ENCODE measurements around the gene AK1.
"Not testable (repeated sequence)": the region's sequence is repeated elsewhere in the genome, so short reads cannot be mapped to it uniquely, and the experiment has no call there.

AK1 gene

DNA sequence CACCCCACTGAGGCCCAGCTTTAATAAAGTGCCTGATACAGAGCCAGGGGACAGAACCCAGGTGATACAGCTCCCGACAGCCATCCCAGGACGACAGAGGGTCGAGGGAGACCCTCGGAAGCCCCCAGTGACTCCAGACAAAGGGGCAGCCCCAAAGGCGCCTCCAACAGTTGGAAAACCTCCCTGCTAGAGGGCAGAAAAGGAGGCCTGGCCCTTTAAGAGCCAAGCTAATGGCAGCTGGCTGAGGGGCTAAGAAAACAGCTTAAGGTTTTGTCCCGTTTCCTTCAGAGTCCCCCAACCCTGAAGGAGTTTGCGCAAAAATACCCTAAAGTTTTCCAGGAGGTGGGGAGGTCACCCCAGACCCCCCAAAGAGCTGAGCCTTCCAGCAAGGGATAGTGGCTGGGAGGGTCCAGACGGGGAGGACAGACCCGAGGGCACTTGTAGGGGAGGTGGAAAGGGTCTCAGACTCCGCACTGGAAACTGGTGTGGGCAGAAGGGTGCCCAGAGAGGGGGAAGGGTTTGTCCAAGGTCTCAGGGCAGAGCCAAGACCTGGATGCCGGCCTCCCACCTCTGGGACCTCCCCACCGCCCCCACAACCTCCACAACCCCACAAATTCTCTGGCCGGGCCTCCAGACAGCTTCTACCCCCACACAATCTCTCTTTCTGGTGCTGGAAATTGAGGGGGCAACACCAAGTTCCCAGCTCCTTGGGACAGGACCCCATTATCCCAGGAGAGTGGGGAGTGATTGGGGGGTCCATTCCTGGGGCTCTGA lies 8.2 kb upstream of the AK1 start:
- no peaks in the 10 kb centered on the region for H3K4me1 ChIP-seq (ENCODE audit: control insufficient read depth in 1 of 2, insufficient read depth in 2 of 2, low read length in 2 of 2)
- no peak overlapping the region for H3K9ac ChIP-seq (ENCODE audit: low read depth in 1 of 2, low read length in 2 of 2)
- H3K36me3 ChIP-seq (ENCODE audit: control insufficient read depth in 1 of 2, insufficient read depth in 2 of 2, low read length in 2 of 2) = peaks cover 0 to 22% of the 10 kb centered on the region in 2 donors
- no peak overlapping the region for H3K4me3 ChIP-seq (ENCODE audit: low read depth in 1 of 2, low read length in 2 of 2)
- H3K27ac ChIP-seq (ENCODE audit: low read depth, low read length) = no peak overlapping the region
- no peaks in the 10 kb centered on the region for H3K9me3 ChIP-seq (ENCODE audit: control insufficient read depth in 1 of 2, low read length in 2 of 2)
- no peaks in the 10 kb centered on the region for H3K27me3 ChIP-seq (ENCODE audit: control insufficient read depth in 1 of 2, insufficient read depth in 2 of 2, low read length in 2 of 2)

DNA sequence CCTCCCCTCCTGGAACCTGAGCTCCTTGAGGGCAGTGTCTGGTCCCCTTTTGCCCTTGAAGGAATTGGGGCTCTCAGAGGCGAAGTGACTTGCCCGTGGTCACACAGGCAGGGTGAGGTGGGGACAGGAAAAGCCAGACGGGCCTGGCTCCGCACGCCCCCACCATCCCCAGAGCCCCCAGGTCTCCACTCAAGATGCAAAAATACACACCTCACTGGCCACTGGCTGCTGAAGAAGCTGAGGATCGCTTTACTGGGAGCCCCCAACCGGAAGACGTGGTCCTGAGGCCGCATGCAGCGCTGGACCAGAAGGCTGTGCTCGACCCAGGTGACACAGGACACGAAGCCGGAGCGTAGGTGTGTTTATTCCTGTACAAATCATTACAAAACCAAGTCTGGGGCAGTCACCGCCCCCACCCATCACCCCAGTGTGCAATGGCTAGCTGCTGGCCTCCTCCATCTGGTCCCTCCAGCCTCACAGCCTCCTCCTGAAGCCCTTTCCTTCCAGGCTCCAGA lies 7.6 kb upstream of the AK1 start:
- Histone ChIP-seq H3K9ac (ENCODE audit: low read depth in 1 of 2, low read length in 2 of 2) (no peak overlapping the region), H3K27ac (ENCODE audit: low read depth, low read length) (no peak overlapping the region), H3K9me3 (ENCODE audit: control insufficient read depth in 1 of 2, low read length in 2 of 2) (no peaks in the 10 kb centered on the region), H3K27me3 (ENCODE audit: control insufficient read depth in 1 of 2, insufficient read depth in 2 of 2, low read length in 2 of 2) (no peaks in the 10 kb centered on the region), H3K36me3 (ENCODE audit: control insufficient read depth in 1 of 2, insufficient read depth in 2 of 2, low read length in 2 of 2) (peaks cover 0 to 16% of the 10 kb centered on the region in 2 donors), H3K4me1 (ENCODE audit: control insufficient read depth in 1 of 2, insufficient read depth in 2 of 2, low read length in 2 of 2) (no peaks in the 10 kb centered on the region), H3K4me3 (ENCODE audit: low read depth in 1 of 2, low read length in 2 of 2) (no peak overlapping the region)

- H3K27ac ChIP-seq (ENCODE audit: low read depth, low read length) = no peak overlapping the region
- no peak overlapping the region for H3K9ac ChIP-seq (ENCODE audit: low read depth in 1 of 2, low read length in 2 of 2)
Observed at GRCh38 chr9:127884427-127884911, 7.0 kb upstream of the AK1 start.

GRCh38 chr9:127883959-127884358 lies 6.5 kb upstream of the AK1 start:
- Histone ChIP-seq H3K9me3 (ENCODE audit: control insufficient read depth in 1 of 2, low read length in 2 of 2) (no peaks in the 10 kb centered on the region), H3K27me3 (ENCODE audit: control insufficient read depth in 1 of 2, insufficient read depth in 2 of 2, low read length in 2 of 2) (no peaks in the 10 kb centered on the region), H3K36me3 (ENCODE audit: control insufficient read depth in 1 of 2, insufficient read depth in 2 of 2, low read length in 2 of 2) (peaks cover 0 to 15% of the 10 kb centered on the region in 2 donors), H3K9ac (ENCODE audit: low read depth in 1 of 2, low read length in 2 of 2) (no peak overlapping the region), H3K4me1 (ENCODE audit: control insufficient read depth in 1 of 2, insufficient read depth in 2 of 2, low read length in 2 of 2) (no peaks in the 10 kb centered on the region), H3K27ac (ENCODE audit: low read depth, low read length) (no peak overlapping the region), H3K4me3 (ENCODE audit: low read depth in 1 of 2, low read length in 2 of 2) (no peak overlapping the region)

More at GRCh38 chr9:127884427-127884911, 7.0 kb upstream of the AK1 start:
- Histone ChIP-seq H3K4me3 (ENCODE audit: low read depth in 1 of 2, low read length in 2 of 2) (no peak overlapping the region), H3K4me1 (ENCODE audit: control insufficient read depth in 1 of 2, insufficient read depth in 2 of 2, low read length in 2 of 2) (no peaks in the 10 kb centered on the region), H3K9me3 (ENCODE audit: control insufficient read depth in 1 of 2, low read length in 2 of 2) (no peaks in the 10 kb centered on the region), H3K36me3 (ENCODE audit: control insufficient read depth in 1 of 2, insufficient read depth in 2 of 2, low read length in 2 of 2) (peaks cover 0 to 15% of the 10 kb centered on the region in 2 donors), H3K27me3 (ENCODE audit: control insufficient read depth in 1 of 2, insufficient read depth in 2 of 2, low read length in 2 of 2) (no peaks in the 10 kb centered on the region)

- not testable (repeated sequence) for H3K36me3 ChIP-seq (ENCODE audit: control insufficient read depth in 1 of 2, insufficient read depth in 2 of 2, low read length in 2 of 2); H3K9ac ChIP-seq (ENCODE audit: low read depth in 1 of 2, low read length in 2 of 2); H3K27me3 ChIP-seq (ENCODE audit: control insufficient read depth in 1 of 2, insufficient read depth in 2 of 2, low read length in 2 of 2); H3K9me3 ChIP-seq (ENCODE audit: control insufficient read depth in 1 of 2, low read length in 2 of 2); H3K4me3 ChIP-seq (ENCODE audit: low read depth in 1 of 2, low read length in 2 of 2); H3K27ac ChIP-seq (ENCODE audit: low read depth, low read length)
- peaks cover 5 to 13% of the 10 kb centered on the region in 2 donors for H3K4me1 ChIP-seq (ENCODE audit: control insufficient read depth in 1 of 2, insufficient read depth in 2 of 2, low read length in 2 of 2)
Observed at GRCh38 chr9:127881715-127882114, 4.2 kb upstream of the AK1 start.

GRCh38 chr9:127880143-127880542 lies 2.7 kb upstream of the AK1 start:
- H3K36me3 ChIP-seq (ENCODE audit: control insufficient read depth in 1 of 2, insufficient read depth in 2 of 2, low read length in 2 of 2) = no peaks in the 10 kb centered on the region
- no peak overlapping the region for H3K27ac ChIP-seq (ENCODE audit: low read depth, low read length)
- no peaks in the 10 kb centered on the region for H3K9me3 ChIP-seq (ENCODE audit: control insufficient read depth in 1 of 2, low read length in 2 of 2)
- H3K4me3 ChIP-seq (ENCODE audit: low read depth in 1 of 2, low read length in 2 of 2) = no peak overlapping the region
- H3K27me3 ChIP-seq (ENCODE audit: control insufficient read depth in 1 of 2, insufficient read depth in 2 of 2, low read length in 2 of 2) = no peaks in the 10 kb centered on the region
- peaks cover 11 to 25% of the 10 kb centered on the region in 2 donors for H3K4me1 ChIP-seq (ENCODE audit: control insufficient read depth in 1 of 2, insufficient read depth in 2 of 2, low read length in 2 of 2)
- H3K9ac ChIP-seq (ENCODE audit: low read depth in 1 of 2, low read length in 2 of 2) = no peak overlapping the region

GRCh38 chr9:127878652-127879390 lies 1.3 kb upstream of the AK1 start:
- no peaks in the 10 kb centered on the region for H3K27me3 ChIP-seq (ENCODE audit: control insufficient read depth in 1 of 2, insufficient read depth in 2 of 2, low read length in 2 of 2)
- peaks cover 11 to 31% of the 10 kb centered on the region in 2 donors for H3K4me1 ChIP-seq (ENCODE audit: control insufficient read depth in 1 of 2, insufficient read depth in 2 of 2, low read length in 2 of 2)
- H3K27ac ChIP-seq (ENCODE audit: low read depth, low read length) = no peak overlapping the region
- H3K9ac ChIP-seq (ENCODE audit: low read depth in 1 of 2, low read length in 2 of 2) = no peak overlapping the region
- no peaks in the 10 kb centered on the region for H3K36me3 ChIP-seq (ENCODE audit: control insufficient read depth in 1 of 2, insufficient read depth in 2 of 2, low read length in 2 of 2)
- no peaks in the 10 kb centered on the region for H3K9me3 ChIP-seq (ENCODE audit: control insufficient read depth in 1 of 2, low read length in 2 of 2)
- H3K4me3 ChIP-seq (ENCODE audit: low read depth in 1 of 2, low read length in 2 of 2) = no peak overlapping the region

- Histone ChIP-seq H3K9ac (ENCODE audit: low read depth in 1 of 2, low read length in 2 of 2) (peak overlapping the region; percentile 42 to 70), H3K27ac (ENCODE audit: low read depth, low read length) (no peak overlapping the region), H3K4me3 (ENCODE audit: low read depth in 1 of 2, low read length in 2 of 2) (peak overlapping the region; percentile 65 to 76)
Observed at GRCh38 chr9:127878001-127878651, 651 bp upstream of the AK1 start.

DNA sequence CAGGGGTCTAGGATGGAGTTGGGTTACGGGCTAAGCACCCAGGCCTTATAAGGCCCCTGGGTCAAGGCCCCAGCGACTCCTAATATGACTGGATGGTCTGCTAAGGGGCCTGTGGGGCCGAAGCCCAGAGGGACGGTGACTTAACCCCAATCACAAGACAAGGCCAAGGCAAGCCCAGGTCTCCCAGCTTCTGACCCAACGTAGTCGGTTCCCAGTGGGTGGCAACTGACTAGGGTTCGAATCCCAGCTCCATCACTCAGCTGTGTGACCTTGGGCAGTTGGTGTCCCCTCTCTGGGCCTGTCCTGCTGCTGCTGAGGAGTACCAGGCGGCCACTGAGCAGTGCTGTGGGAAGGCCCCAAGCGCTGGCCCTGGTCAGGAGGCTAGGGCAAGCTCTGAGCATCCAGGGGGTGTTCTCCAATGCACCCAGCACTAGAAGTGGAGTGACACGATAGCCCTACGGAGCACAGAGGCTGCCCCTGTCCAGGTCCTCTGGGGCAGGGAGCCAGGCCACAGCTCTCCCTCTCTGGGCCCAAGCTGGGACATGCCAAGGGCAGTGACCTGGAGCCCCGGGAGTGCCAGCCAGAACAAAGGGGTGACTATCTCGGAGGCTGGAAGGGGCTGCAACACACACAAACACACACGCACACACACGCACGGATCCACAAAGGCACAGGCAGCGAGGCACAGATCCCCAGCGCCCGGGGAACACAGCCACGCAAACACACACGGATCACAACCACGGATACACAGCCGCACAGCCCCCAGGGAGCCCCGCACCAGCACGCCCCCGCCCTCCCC lies 512 bp downstream of the AK1 start:
- Histone ChIP-seq H3K27me3 (ENCODE audit: control insufficient read depth in 1 of 2, insufficient read depth in 2 of 2, low read length in 2 of 2) (no peaks in the 10 kb centered on the region), H3K9me3 (ENCODE audit: control insufficient read depth in 1 of 2, low read length in 2 of 2) (no peaks in the 10 kb centered on the region), H3K4me3 (ENCODE audit: low read depth in 1 of 2, low read length in 2 of 2) (peak overlapping the region; percentile 65 to 76), H3K9ac (ENCODE audit: low read depth in 1 of 2, low read length in 2 of 2) (peak overlapping the region; percentile 35 to 46), H3K27ac (ENCODE audit: low read depth, low read length) (no peak overlapping the region), H3K4me1 (ENCODE audit: control insufficient read depth in 1 of 2, insufficient read depth in 2 of 2, low read length in 2 of 2) (peaks cover 11 to 31% of the 10 kb centered on the region in 2 donors), H3K36me3 (ENCODE audit: control insufficient read depth in 1 of 2, insufficient read depth in 2 of 2, low read length in 2 of 2) (no peaks in the 10 kb centered on the region)

More at GRCh38 chr9:127878001-127878651, 651 bp upstream of the AK1 start:
- H3K9me3 ChIP-seq (ENCODE audit: control insufficient read depth in 1 of 2, low read length in 2 of 2) = no peaks in the 10 kb centered on the region
- no peaks in the 10 kb centered on the region for H3K36me3 ChIP-seq (ENCODE audit: control insufficient read depth in 1 of 2, insufficient read depth in 2 of 2, low read length in 2 of 2)
- no peaks in the 10 kb centered on the region for H3K27me3 ChIP-seq (ENCODE audit: control insufficient read depth in 1 of 2, insufficient read depth in 2 of 2, low read length in 2 of 2)
- H3K4me1 ChIP-seq (ENCODE audit: control insufficient read depth in 1 of 2, insufficient read depth in 2 of 2, low read length in 2 of 2) = peaks cover 11 to 31% of the 10 kb centered on the region in 2 donors

Measured in duodenal mucosa (tissue), 2 donors.